MCF 10A (cell line): ENCODE results near the gene GNG7. TPM values are rescaled to one million over a fixed set of nuclear protein-coding genes. Genes with fewer than 3 reads are reported as not detected.

Experiments used
- BruUV-seq: library from RNA; stranded (reverse); fragments of 400-500 nt; replicated peaks from 2 replicates; lab custom pipeline; 2021; lab: Mats Ljungman, UMichigan
- CTCF ChIA-PET: fragments of 300-600 bp; sonication (Branson Sonifier 250); formaldehyde crosslinking; extraction: SDS; loops from one replicate; lab custom pipeline; 2021; ENCODE audit warnings: antibody characterized with exemption, inconsistent platforms; lab: Yijun Ruan, JAX
- POLR2A ChIA-PET: fragments of 300-600, 350-650 bp; sonication (Branson Sonifier 250); formaldehyde crosslinking; extraction: SDS; loops from one replicate; lab custom pipeline; 2020; ENCODE audit warnings: antibody characterized with exemption, inconsistent platforms; lab: Yijun Ruan, JAX
- DNase-seq: peaks from one replicate; pipeline ENCODE4 v3.0.0-alpha.2; 2018; ENCODE audit not compliant: unreplicated experiment
- H3K27ac Mint-ChIP-seq: one replicate; pipeline ENCODE4 v1.8.0; 2022; ENCODE audit warnings: mild to moderate bottlenecking, low read depth, mixed read lengths; ENCODE audit not compliant: unreplicated experiment
- H3K27me3 Mint-ChIP-seq: one replicate; pipeline ENCODE4 v1.8.0; 2022; ENCODE audit warnings: mixed read lengths; ENCODE audit not compliant: insufficient read depth, unreplicated experiment
- H3K36me3 Mint-ChIP-seq: one replicate; pipeline ENCODE4 v1.8.0; 2022; ENCODE audit warnings: mild to moderate bottlenecking, moderate library complexity, mixed read lengths; ENCODE audit not compliant: insufficient read depth, unreplicated experiment
- H3K4me1 Mint-ChIP-seq: one replicate; pipeline ENCODE4 v1.8.0; 2022; ENCODE audit warnings: mixed read lengths; ENCODE audit not compliant: insufficient read depth, unreplicated experiment
- H3K4me3 Mint-ChIP-seq: one replicate; pipeline ENCODE4 v1.8.0; 2022; ENCODE audit warnings: mild to moderate bottlenecking, moderate library complexity, mixed read lengths; ENCODE audit not compliant: unreplicated experiment
- H3K9me3 Mint-ChIP-seq: one replicate; pipeline ENCODE4 v1.8.0; 2022; ENCODE audit warnings: mixed read lengths; ENCODE audit not compliant: unreplicated experiment
- CTCF ChIP-seq: fragments of 200-600 bp; IDR thresholded peaks from one replicate; pipeline ENCODE4 v1.8.0; 2022; ENCODE audit warnings: antibody characterized with exemption, mild to moderate bottlenecking; ENCODE audit not compliant: unreplicated experiment
- intact Hi-C: fragments of 100-400 bp; cut with micrococcal nuclease; formaldehyde crosslinking; loops from 2 replicates; pipeline ENCODE4 v1.14.1; 2022
- total RNA-seq: library from RNA; stranded (reverse); gene quantifications from 2 replicates; pipeline ENCODE4 v1.2.3, GENCODE V29; 2022

Gene GNG7
- total RNA-seq, 1 experiment from 2014 or later, result 0.51 TPM

DNA sequence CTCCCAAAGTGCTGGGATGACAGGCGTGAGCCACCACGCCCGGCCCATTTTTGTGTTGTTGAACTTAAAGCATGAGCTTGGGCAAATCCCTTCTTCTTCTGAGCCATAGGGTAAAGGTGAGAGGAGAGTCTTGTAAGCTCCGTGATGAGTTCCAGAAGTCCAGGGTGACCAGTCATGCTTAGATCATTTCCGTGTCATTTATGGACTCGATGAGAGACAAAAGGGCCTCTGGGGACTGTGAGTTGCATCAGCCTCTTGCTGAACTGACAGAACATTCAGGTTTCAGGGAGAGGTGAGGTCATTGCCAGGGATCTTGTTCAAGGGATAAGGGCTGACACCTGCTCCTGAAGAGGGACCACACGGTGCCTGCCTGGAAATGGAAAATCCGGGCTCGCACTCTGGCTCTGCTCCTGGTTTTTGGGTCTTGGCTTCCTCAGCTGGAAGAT, 173.0 kb downstream of the GNG7 start:
- H3K36me3 Mint-ChIP-seq, result no peaks in the 10 kb centered on the region
- ChIA-PET CTCF (interaction anchor here (0.7 to 1.3 kb wide), 2 partner anchors 27 to 53 kb away, joined by 3 to 6 read pairs; partner anchors contain the start of gene GADD45B), POLR2A (interaction anchor here (1.6 to 4.5 kb wide), 4 partner anchors 12 to 53 kb away, joined by 4 to 36 read pairs (median 16); partner anchors contain the start of gene GADD45B)
- H3K4me3 Mint-ChIP-seq, result no peak overlapping the region
- H3K4me1 Mint-ChIP-seq, result peaks cover 40% of the 10 kb centered on the region
- H3K27ac Mint-ChIP-seq, result peak overlapping the region; percentile 90
- H3K9me3 Mint-ChIP-seq, result no peaks in the 10 kb centered on the region
- peak; percentile 99 for DNase-seq
- no peak for TF ChIP-seq CTCF
- intact Hi-C loops, result loop anchor here (5.0 kb wide), 1 partner anchor 48 kb away; no protein-coding TSS in a partner anchor
- H3K27me3 Mint-ChIP-seq, result no peaks in the 10 kb centered on the region
- BruUV-seq, result no TSS peak

DNA sequence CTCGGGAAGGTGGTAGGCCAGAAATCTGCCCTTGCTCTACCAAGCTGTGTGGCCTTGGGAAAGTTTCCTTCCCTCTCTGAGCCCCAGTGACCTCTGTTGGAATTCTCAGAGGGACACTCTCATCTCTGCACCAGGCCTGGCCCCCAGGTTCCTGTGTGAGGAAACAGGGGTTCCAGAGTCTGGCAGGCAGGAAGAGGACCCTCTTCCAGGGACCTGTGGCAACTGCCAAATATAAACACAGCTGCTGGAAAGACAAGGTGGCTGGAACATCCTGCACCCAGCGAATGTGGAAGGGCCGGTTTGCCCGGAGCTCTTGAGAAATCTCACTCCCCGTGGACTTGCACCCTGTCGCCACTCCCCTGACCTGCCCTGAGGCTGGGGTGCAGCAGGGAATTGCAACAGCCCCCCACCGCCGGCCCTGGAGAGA, 173.8 kb downstream of the GNG7 start:
- intact Hi-C loops, result loop anchor here (5.0 kb wide), 1 partner anchor 49 kb away; no protein-coding TSS in a partner anchor
- Mint-ChIP-seq H3K9me3 (no peaks in the 10 kb centered on the region), H3K4me1 (peaks cover 33% of the 10 kb centered on the region), H3K27ac (peak overlapping the region; percentile 90), H3K36me3 (no peaks in the 10 kb centered on the region), H3K27me3 (no peaks in the 10 kb centered on the region), H3K4me3 (no peak overlapping the region)
- TF ChIP-seq CTCF, result no peak
- BruUV-seq, result no TSS peak
- CTCF ChIA-PET, result no interaction called here
- DNase-seq, result peak; percentile 62
- POLR2A ChIA-PET, result interaction anchor here (0.7 to 4.5 kb wide), 5 partner anchors 12 to 536 kb away, joined by 3 to 36 read pairs (median 3); partner anchors contain the start of gene GADD45B

DNA sequence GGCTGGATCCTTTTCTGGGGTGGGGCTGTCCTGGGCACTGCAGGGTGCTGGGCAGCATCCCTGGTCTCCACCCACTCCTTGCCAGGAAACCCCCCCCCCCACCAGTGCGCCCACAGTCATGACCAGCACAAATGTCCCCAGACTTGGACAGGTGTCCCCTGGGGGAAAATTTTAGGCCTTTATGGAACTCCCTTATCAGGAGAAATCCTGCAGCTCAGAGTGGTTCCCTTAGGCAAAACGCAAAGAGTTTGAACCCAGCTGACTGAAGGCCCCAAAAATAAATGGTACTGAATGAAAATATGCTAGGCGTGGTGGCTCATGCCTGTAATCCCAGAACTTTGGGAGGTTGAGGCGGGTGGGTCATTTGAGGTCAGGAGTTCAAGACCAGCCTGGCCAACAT, 174.8 kb downstream of the GNG7 start:
- TF ChIP-seq CTCF, result no peak
- Mint-ChIP-seq H3K9me3 (no peaks in the 10 kb centered on the region), H3K4me1 (peaks cover 25% of the 10 kb centered on the region), H3K27me3 (no peaks in the 10 kb centered on the region), H3K4me3 (no peak overlapping the region), H3K36me3 (no peaks in the 10 kb centered on the region), H3K27ac (peak overlapping the region; percentile 63)
- intact Hi-C loops, result loop anchor here (5.0 kb wide), 1 partner anchor 50 kb away; no protein-coding TSS in a partner anchor
- ChIA-PET CTCF (no interaction called here), POLR2A (interaction anchor here (1.2 to 4.5 kb wide), 2 partner anchors 33 to 51 kb away, joined by 3 to 36 read pairs; partner anchors contain the start of gene GADD45B)
- no TSS peak for BruUV-seq
- DNase-seq, result no peak

DNA sequence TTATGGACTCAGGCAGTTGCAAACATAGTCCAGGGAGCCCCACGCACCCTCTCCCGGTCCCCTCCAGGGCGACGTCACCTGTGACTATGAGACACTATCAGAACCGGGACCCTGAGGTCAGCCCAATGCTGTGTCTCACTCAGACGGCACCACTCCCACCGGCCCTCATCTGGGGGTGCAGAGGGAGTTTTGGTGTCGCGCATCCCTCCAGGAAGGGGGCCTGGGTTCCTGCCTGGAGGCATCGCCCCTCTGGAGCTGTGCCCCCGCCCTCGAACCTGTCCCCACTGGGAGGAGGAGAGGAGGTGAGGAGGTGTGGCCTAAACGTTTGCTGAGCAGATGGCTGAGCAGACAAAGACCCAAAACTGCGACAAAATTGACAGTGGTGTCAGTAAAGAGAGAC, 175.3 kb downstream of the GNG7 start:
- Mint-ChIP-seq H3K4me3 (no peak overlapping the region), H3K36me3 (no peaks in the 10 kb centered on the region), H3K27me3 (no peaks in the 10 kb centered on the region), H3K27ac (peak overlapping the region; percentile 63), H3K9me3 (no peaks in the 10 kb centered on the region), H3K4me1 (peaks cover 20% of the 10 kb centered on the region)
- CTCF ChIA-PET, result interaction anchor here (0.7 kb wide), 1 partner anchor 53 kb away, joined by 3 read pairs; no protein-coding TSS in a partner anchor
- no peak for TF ChIP-seq CTCF
- DNase-seq, result no peak
- intact Hi-C loops, result loop anchor here (5.0 kb wide), 1 partner anchor 50 kb away; no protein-coding TSS in a partner anchor
- no TSS peak for BruUV-seq
- POLR2A ChIA-PET, result interaction anchor here (4.5 kb wide), 1 partner anchor 50 kb away, joined by 36 read pairs; the partner anchor contains the start of gene GADD45B
